IMR-90 (cell line): ENCODE measurements around the gene NEMF. TPM values are rescaled to one million over a fixed set of nuclear protein-coding genes. Genes with fewer than 3 reads are reported as not detected.
A peak's percentile ranks its signal among the peaks of the same experiment; 100 is the strongest.
"Not testable (repeated sequence)": the region's sequence is repeated elsewhere in the genome, so short reads cannot be mapped to it uniquely, and the experiment has no call there.

Experiments used
- ATAC-seq: fragments of 200-7000 bp; cut with Tn5 transposase; 2 replicates; pipeline ENCODE4 v1.9.1; 2020; ENCODE audit warnings: low read depth, mild to moderate bottlenecking, moderate library complexity
- BruUV-seq: library from RNA; stranded (reverse); fragments of 400-500 nt; replicated peaks from 2 replicates; lab custom pipeline; 2021; lab: Mats Ljungman, UMichigan
- CTCF ChIA-PET: fragments of 300-600 bp; formaldehyde crosslinking; extraction: SDS; loops from one replicate; lab custom pipeline; 2021; ENCODE audit warnings: antibody characterized with exemption; lab: Yijun Ruan, JAX
- POLR2A ChIA-PET: fragments of 300-600 bp; sonication (Branson Sonifier 250); formaldehyde crosslinking; loops from one replicate; lab custom pipeline; 2022; ENCODE audit warnings: antibody characterized with exemption; ENCODE audit not compliant: unreplicated experiment; lab: Charles Lee
- DNase-seq: peaks from one replicate; pipeline ENCODE4 v3.0.0; 2013
- H2AFZ ChIP-seq: replicated peaks from 2 replicates; pipeline ENCODE3; 2013; ENCODE audit warnings: low read length, mild to moderate bottlenecking; ENCODE audit not compliant: poor library complexity
- H2AK5ac ChIP-seq: 2 replicates; pipeline ENCODE4 v1.6.1; 2013; ENCODE audit warnings: low read depth, low read length, inconsistent platforms
- H2AK9ac ChIP-seq: replicated peaks from 2 replicates; pipeline ENCODE3; 2013; ENCODE audit warnings: mild to moderate bottlenecking, low read depth, low read length, moderate library complexity; ENCODE audit not compliant: poor library complexity
- H2BK120ac ChIP-seq: 2 replicates; pipeline ENCODE4 v1.6.1; 2013; ENCODE audit warnings: low read depth, low read length, inconsistent platforms
- H2BK15ac ChIP-seq: 3 replicates; pipeline ENCODE4 v1.6.1; 2013; ENCODE audit warnings: low read depth, low read length, inconsistent platforms
- H2BK20ac ChIP-seq: 2 replicates; pipeline ENCODE4 v1.6.1; 2013; ENCODE audit warnings: low read depth, mild to moderate bottlenecking, inconsistent platforms, low read length, moderate library complexity
- H2BK5ac ChIP-seq: 2 replicates; pipeline ENCODE4 v1.6.1; 2013; ENCODE audit warnings: mild to moderate bottlenecking, low read depth, low read length, inconsistent platforms; ENCODE audit not compliant: poor library complexity, severe bottlenecking
- H3K14ac ChIP-seq: replicated peaks from 2 replicates; pipeline ENCODE4 v1.6.1; 2013; ENCODE audit warnings: low read depth, low read length, inconsistent platforms
- H3K18ac ChIP-seq: 2 replicates; pipeline ENCODE4 v1.6.1; 2013; ENCODE audit warnings: low read depth, low read length, control low read depth
- H3K23ac ChIP-seq: 2 replicates; pipeline ENCODE4 v1.6.1; 2013; ENCODE audit warnings: low read depth, low read length, inconsistent platforms
- H3K27ac ChIP-seq: 2 replicates; pipeline ENCODE4 v1.5.1; 2013; ENCODE audit warnings: mild to moderate bottlenecking, control low read depth, low read length; ENCODE audit not compliant: insufficient read depth
- H3K27me3 ChIP-seq: 2 replicates; pipeline ENCODE4 v1.6.1; 2013; ENCODE audit warnings: low read length; ENCODE audit not compliant: control insufficient read depth, insufficient read depth
- H3K36me3 ChIP-seq: 2 replicates; pipeline ENCODE4 v1.6.1; 2013; ENCODE audit warnings: low read length, mixed read lengths; ENCODE audit not compliant: control insufficient read depth, insufficient read depth
- H3K4ac ChIP-seq: 2 replicates; pipeline ENCODE4 v1.6.1; 2013; ENCODE audit warnings: low read depth, low read length, inconsistent platforms
- H3K4me1 ChIP-seq: 2 replicates; pipeline ENCODE4 v1.6.1; 2013; ENCODE audit warnings: low read length, mixed read lengths; ENCODE audit not compliant: control insufficient read depth, insufficient read depth
- H3K4me2 ChIP-seq: 2 replicates; pipeline ENCODE4 v1.6.1; 2013; ENCODE audit warnings: low read depth, mild to moderate bottlenecking, control low read depth, low read length, moderate library complexity
- H3K4me3 ChIP-seq: 2 replicates; pipeline ENCODE4 v1.5.1; 2013; ENCODE audit warnings: low read depth, mild to moderate bottlenecking, control low read depth, low read length, moderate library complexity; ENCODE audit not compliant: insufficient read depth
- H3K56ac ChIP-seq: 2 replicates; pipeline ENCODE4 v1.6.1; 2013; ENCODE audit warnings: low read length, inconsistent platforms; ENCODE audit not compliant: insufficient read depth; ENCODE audit errors: extremely low read depth
- H3K79me1 ChIP-seq, 2 experiments: 2 replicates each; pipeline ENCODE4 v1.6.1; 2013; ENCODE audit warnings: low read length in 2 of 2, inconsistent platforms in 1 of 2, low read depth in 1 of 2
- H3K9ac ChIP-seq: 2 replicates; pipeline ENCODE4 v1.6.1; 2013; ENCODE audit warnings: low read depth, low read length, control low read depth
- H3K9me1 ChIP-seq: 2 replicates; pipeline ENCODE4 v1.6.1; 2013; ENCODE audit warnings: low read length, inconsistent platforms; ENCODE audit not compliant: insufficient read depth
- H3K9me3 ChIP-seq: 2 replicates; pipeline ENCODE4 v1.6.1; 2013; ENCODE audit warnings: low read length; ENCODE audit not compliant: control insufficient read depth, insufficient read depth
- H4K20me1 ChIP-seq: 2 replicates; pipeline ENCODE4 v1.6.1; 2013; ENCODE audit warnings: low read length, inconsistent platforms; ENCODE audit not compliant: insufficient read depth
- H4K5ac ChIP-seq: 2 replicates; pipeline ENCODE4 v1.6.1; 2013; ENCODE audit warnings: mild to moderate bottlenecking, low read depth, low read length, control low read depth
- H4K8ac ChIP-seq, 2 experiments: 2 replicates each; pipeline ENCODE4 v1.6.1; 2013; ENCODE audit warnings: low read depth in 2 of 2, low read length in 2 of 2, control low read depth in 1 of 2, inconsistent platforms in 1 of 2
- H4K91ac ChIP-seq: 2 replicates; pipeline ENCODE4 v1.6.1; 2013; ENCODE audit warnings: low read depth, low read length, inconsistent platforms; ENCODE audit not compliant: insufficient read depth
- CHD1 ChIP-seq: IDR thresholded peaks from 2 replicates; pipeline ENCODE4 v1.6.1; 2012; ENCODE audit warnings: low read depth, low read length, improper control_type of control experiment
- CTCF ChIP-seq: conservative IDR thresholded peaks from 2 replicates; pipeline ENCODE4 v1.5.1; 2012; ENCODE audit warnings: mild to moderate bottlenecking, low read depth, low read length, improper control_type of control experiment
- FOS ChIP-seq: fragments of 150-350 bp; IDR thresholded peaks from 2 replicates; pipeline ENCODE4 v1.6.1; 2016; ENCODE audit warnings: low read depth, low read length
- NFE2L2 ChIP-seq: fragments of 150-350 bp; IDR thresholded peaks from 2 replicates; pipeline ENCODE4 v1.6.1; 2016; ENCODE audit warnings: low read depth, mild to moderate bottlenecking, low read length
- RCOR1 ChIP-seq: IDR thresholded peaks from 2 replicates; pipeline ENCODE4 v1.6.1; 2012; ENCODE audit warnings: mild to moderate bottlenecking, low read length, improper control_type of control experiment; ENCODE audit not compliant: insufficient replicate concordance
- SMC3 ChIP-seq: fragments of 150-350 bp; IDR thresholded peaks from 2 replicates; pipeline ENCODE4 v1.6.1; 2016; ENCODE audit warnings: low read depth, mild to moderate bottlenecking, antibody characterized with exemption, low read length, moderate library complexity
- WGBS, 2 experiments: methylation state at CpG; one replicate each; pipeline versions ENCODE4 v1.1.5 to v1.1.7; 2013; ENCODE audit warnings: missing lambda C conversion rate in 2 of 2; ENCODE audit not compliant: insufficient read length in 1 of 2; ENCODE audit errors: extremely low coverage in 2 of 2; 5-methylcytosine and 5-hydroxymethylcytosine counted together
- dilution Hi-C: fragments of 300-500 bp; cut with HindIII; formaldehyde crosslinking; loops from one replicate; pipeline ENCODE4 v1.14.3; 2018; ENCODE audit warnings: low sequenced_read_pairs; ENCODE audit not compliant: unreplicated experiment
- in situ Hi-C: fragments of 300-500 bp; cut with MboI; formaldehyde crosslinking; loops from 3 replicates; pipeline ENCODE4 v1.14.3; 2019; ENCODE audit warnings: low sequenced_read_pairs, inconsistent platforms, mixed read lengths
- intact Hi-C: fragments of 100-400 bp; cut with micrococcal nuclease; formaldehyde crosslinking; loops from 2 replicates; pipeline ENCODE4 v1.10.0; 2022
- polyA plus RNA-seq, 3 experiments: library from polyadenylated mRNA; depleted of rRNA; stranded (reverse); fragments of >200 nt; gene quantifications; 2 replicates each; pipeline ENCODE4 v1.2.3, GENCODE V29; 2012; ENCODE audit warnings: low replicate concordance in 1 of 3
- total RNA-seq: library from RNA; depleted of rRNA; stranded (reverse); fragments of >200 nt; gene quantifications from 2 replicates; pipeline ENCODE4 v1.2.3, GENCODE V29; 2012

NEMF gene
- total and polyA plus RNA-seq, 2 of the 4 experiments (the other 2 are of a cell fraction) = 19.5 to 30.5 TPM

GRCh38 chr14:49896966-49897365 lies 44.4 kb upstream of the NEMF start:
- ChIA-PET POLR2A (no interaction called here), CTCF (no interaction called here)
- dilution Hi-C loops = no loop called here
- no peak overlapping the region for H2AK5ac ChIP-seq
- no peak overlapping the region for H3K4ac ChIP-seq
- intact Hi-C loops = no loop called here
- H3K9me3 ChIP-seq = no peaks in the 10 kb centered on the region
- no peak overlapping the region for H2BK15ac ChIP-seq
- H3K23ac ChIP-seq = peak overlapping the region; percentile 79
- peaks cover 3 to 18% of the 10 kb centered on the region in 2 experiments for H3K79me1 ChIP-seq
- BruUV-seq = no TSS peak
- H3K4me3 ChIP-seq = no peak overlapping the region; the same call in 1 of the 2 replicates
- H2BK120ac ChIP-seq = no peak overlapping the region
- in situ Hi-C loops = no loop called here
- no peak overlapping the region for H2AK9ac ChIP-seq
- H3K14ac ChIP-seq = peak overlapping the region; percentile 55; the same call in 1 of the 2 replicates
- H3K4me2 ChIP-seq = peak overlapping the region; percentile 79
- no peak overlapping the region for H3K27ac ChIP-seq
- H4K8ac ChIP-seq = no peak overlapping the region
- H4K20me1 ChIP-seq = peaks cover 48% of the 10 kb centered on the region
- no peak for DNase-seq
- peaks cover 5% of the 10 kb centered on the region; the same call in 1 of the 2 replicates for H3K9me1 ChIP-seq
- WGBS, 2 experiments = 74% methylated on average over 4 of the region's 5 CpGs; no CpG with 5 or more reads in 1 of the 2 experiments
- TF ChIP-seq NFE2L2 (no peak), CTCF (no peak), SMC3 (no peak), RCOR1 (no peak), FOS (no peak), CHD1 (no peak)
- H3K9ac ChIP-seq = peak overlapping the region; percentile 47; the same call in 1 of the 2 replicates
- no peak overlapping the region for H2BK5ac ChIP-seq
- no peak overlapping the region for H4K5ac ChIP-seq
- no peak overlapping the region for H3K56ac ChIP-seq
- H2BK20ac ChIP-seq = no peak overlapping the region
- H3K4me1 ChIP-seq = peaks cover 2% of the 10 kb centered on the region; the same call in 1 of the 2 replicates
- H3K27me3 ChIP-seq = no peaks in the 10 kb centered on the region
- H3K18ac ChIP-seq = no peak overlapping the region
- H3K36me3 ChIP-seq = peaks cover 5% of the 10 kb centered on the region
- H4K91ac ChIP-seq = no peak overlapping the region
- no peak for ATAC-seq
- no peak overlapping the region for H2AFZ ChIP-seq

- H3K9me3 ChIP-seq, H3K27ac ChIP-seq, H3K23ac ChIP-seq, H3K18ac ChIP-seq, DNase-seq, H3K14ac ChIP-seq, H3K36me3 ChIP-seq, H3K4ac ChIP-seq, H2AK9ac ChIP-seq, H2BK120ac ChIP-seq, H4K91ac ChIP-seq, H2AK5ac ChIP-seq, ATAC-seq, H4K5ac ChIP-seq, H2AFZ ChIP-seq, H4K8ac ChIP-seq, BruUV-seq, H3K9me1 ChIP-seq, in situ Hi-C loops, H2BK15ac ChIP-seq, H3K56ac ChIP-seq, H2BK20ac ChIP-seq, intact Hi-C loops, dilution Hi-C loops, H3K27me3 ChIP-seq, H3K4me1 ChIP-seq, H2BK5ac ChIP-seq: not testable (repeated sequence)
- Histone ChIP-seq H4K20me1 (peaks cover 48% of the 10 kb centered on the region), H3K4me2 (peak overlapping the region; percentile 97), H3K79me1 (peaks cover 7 to 24% of the 10 kb centered on the region in 2 experiments), H3K9ac (peak overlapping the region; percentile 67; the same call in 1 of the 2 replicates), H3K4me3 (peak overlapping the region; percentile 84; the same call in 1 of the 2 replicates)
- ChIA-PET CTCF (interaction anchor here (0.6 kb wide), 1 partner anchor 809 kb away, joined by 3 read pairs; no protein-coding TSS in a partner anchor), POLR2A (interaction anchor here (0.6 kb wide), 1 partner anchor 79 kb away, joined by 4 read pairs; no protein-coding TSS in a partner anchor)
Observed at GRCh38 chr14:49896272-49896671, 43.7 kb upstream of the NEMF start.
